GM12878 (cell line): ENCODE results near the gene SNRPA. TPM values are rescaled to one million over a fixed set of nuclear protein-coding genes. Genes with fewer than 3 reads are reported as not detected.

Experiments
- ATAC-seq: fragments of 200-7000 bp; cut with Tn5 transposase; 3 replicates; pipeline ENCODE4 v1.9.1; 2020; ENCODE audit warnings: mild to moderate bottlenecking, moderate library complexity
- BruUV-seq: library from RNA; stranded (reverse); fragments of 400-500 nt; replicated peaks from 2 replicates; lab custom pipeline; 2021; lab: Mats Ljungman, UMichigan
- CTCF ChIA-PET: fragments of 300-600 bp; sonication (Branson Sonifier 250); formaldehyde crosslinking; extraction: SDS; loops from one replicate; lab custom pipeline; 2021; ENCODE audit warnings: inconsistent platforms; lab: Yijun Ruan, JAX
- POLR2A ChIA-PET: fragments of 350-600 bp; formaldehyde crosslinking; extraction: SDS; loops from one replicate; lab custom pipeline; 2021; ENCODE audit warnings: inconsistent platforms; lab: Charles Lee
- RAD21 ChIA-PET: fragments of 300-600 bp; sonication (Branson Sonifier 250); formaldehyde crosslinking; loops from one replicate; lab custom pipeline; 2023; ENCODE audit warnings: antibody characterized with exemption; ENCODE audit not compliant: unreplicated experiment; lab: Charles Lee
- SMC1A ChIA-PET: fragments of 300-600 bp; sonication (Branson Sonifier 250); formaldehyde crosslinking; loops from one replicate; lab custom pipeline; 2023; ENCODE audit not compliant: unreplicated experiment, uncharacterized antibody; lab: Charles Lee
- DNase-seq: peaks from one replicate; pipeline ENCODE4 v3.0.0-alpha.2; 2011; ENCODE audit warnings: low read depth, low spot score
- FAIRE-seq: peaks from 3 replicates; lab custom pipeline; 2011; peaks lifted over from hg19 to GRCh38; lab: Jason Lieb, UNC
- H2AFZ ChIP-seq: 2 replicates; pipeline ENCODE4 v1.6.0; 2011; ENCODE audit warnings: low read depth, low read length, control low read depth; ENCODE audit not compliant: control insufficient read depth
- H3K27ac ChIP-seq: 2 replicates; pipeline ENCODE4 v1.5.1; 2011; ENCODE audit warnings: control low read depth; ENCODE audit not compliant: control insufficient read depth, insufficient read depth
- H3K27me3 ChIP-seq, 2 experiments: replicated peaks in 1 of 2; 2 replicates each; pipeline versions ENCODE4 v1.6.0 to v1.6.1; 2011; ENCODE audit warnings: low read length in 1 of 2; ENCODE audit not compliant: control insufficient read depth in 2 of 2, insufficient read depth in 2 of 2
- H3K36me3 ChIP-seq, 2 experiments: 2 replicates each; pipeline ENCODE4 v1.5.1; 2011; ENCODE audit warnings: low read length in 1 of 2; ENCODE audit not compliant: control insufficient read depth in 2 of 2, insufficient read depth in 2 of 2
- H3K4me1 ChIP-seq: 2 replicates; pipeline ENCODE4 v1.6.1; 2011; ENCODE audit warnings: mild to moderate bottlenecking, low read length, moderate library complexity, mixed read lengths; ENCODE audit not compliant: control insufficient read depth, insufficient read depth
- H3K4me2 ChIP-seq: 2 replicates; pipeline ENCODE4 v1.6.0; 2011; ENCODE audit warnings: control low read depth; ENCODE audit not compliant: control insufficient read depth, insufficient read depth
- H3K4me3 ChIP-seq: fragments of 200-600 bp; sonication (generic); 2 replicates; pipeline ENCODE4 v1.5.1; 2016
- H3K79me2 ChIP-seq: 2 replicates; pipeline ENCODE4 v1.6.0; 2011; ENCODE audit warnings: low read length; ENCODE audit not compliant: control insufficient read depth, insufficient read depth
- H3K9ac ChIP-seq: 2 replicates; pipeline ENCODE4 v1.8.0; 2011; ENCODE audit warnings: low read length, control low read depth, mixed read lengths; ENCODE audit not compliant: control insufficient read depth, insufficient read depth
- H3K9me3 ChIP-seq: replicated peaks from 3 replicates; pipeline ENCODE4 v1.5.1; 2011; ENCODE audit warnings: mild to moderate bottlenecking, low read length; ENCODE audit not compliant: control insufficient read depth, insufficient read depth
- H4K20me1 ChIP-seq: 2 replicates; pipeline ENCODE4 v1.6.0; 2011; ENCODE audit not compliant: control insufficient read depth, insufficient read depth
- CBFB ChIP-seq: IDR thresholded peaks from 2 replicates; pipeline ENCODE4 v1.6.1; 2016; ENCODE audit warnings: antibody characterized with exemption, low read depth
- EGR1 ChIP-seq, 2 experiments: IDR thresholded peaks; 1 replicate in 1 of 2; 2 replicates in 1 of 2; pipeline ENCODE4 v1.6.1; 2011 to 2012; ENCODE audit warnings: low read depth in 2 of 2, low read length in 2 of 2, borderline replicate concordance in 1 of 2, mild to moderate bottlenecking in 1 of 2, moderate library complexity in 1 of 2
- FOXM1 ChIP-seq: IDR thresholded peaks from 2 replicates; pipeline ENCODE4 v1.6.1; 2012; ENCODE audit warnings: low read depth, mild to moderate bottlenecking, inconsistent platforms, low read length, moderate library complexity
- IRF4 ChIP-seq: IDR thresholded peaks from 2 replicates; pipeline ENCODE4 v1.6.1; 2011; ENCODE audit warnings: low read depth, low read length
- NFXL1 ChIP-seq: fragments of 450-650 bp; IDR thresholded peaks from 2 replicates; pipeline ENCODE4 v1.6.1; 2017; ENCODE audit warnings: antibody characterized with exemption, mild to moderate bottlenecking, borderline replicate concordance
- NRF1 ChIP-seq: conservative IDR thresholded peaks from 2 replicates; pipeline ENCODE4 v1.6.1; 2011; ENCODE audit warnings: mild to moderate bottlenecking, low read depth, low read length, improper control_type of control experiment
- POLR2A ChIP-seq: IDR thresholded peaks from 2 replicates; pipeline ENCODE4 v1.6.1; 2011; ENCODE audit warnings: low read depth, mild to moderate bottlenecking, low read length
- RB1 ChIP-seq: fragments of 450-650 bp; formaldehyde crosslinking; IDR thresholded peaks from 2 replicates; pipeline ENCODE4 v1.6.1; 2017; ENCODE audit warnings: mild to moderate bottlenecking, borderline replicate concordance
- STAT3 ChIP-seq: IDR thresholded peaks from 2 replicates; pipeline ENCODE4 v1.6.1; 2011; ENCODE audit warnings: low read depth, low read length, improper control_type of control experiment
- WGBS: methylation state at CpG from one replicate; pipeline ENCODE4 v1.1.6; 2016; ENCODE audit warnings: low lambda C conversion rate; ENCODE audit not compliant: insufficient replicate concordance, insufficient coverage; ENCODE audit errors: missing lambda C conversion rate; 5-methylcytosine and 5-hydroxymethylcytosine counted together
- in situ Hi-C: fragments of 300-500 bp; cut with MboI; formaldehyde crosslinking; loops from 9 replicates; pipeline ENCODE4 v1.14.3; 2018; ENCODE audit warnings: mixed read lengths
- intact Hi-C: fragments of 100-400 bp; cut with micrococcal nuclease; formaldehyde crosslinking; loops from one replicate; pipeline ENCODE4 v1.14.2; 2022; ENCODE audit not compliant: unreplicated experiment
- polyA plus RNA-seq, 11 experiments: library from polyadenylated mRNA; depleted of rRNA in 4 of 11; unstranded in 6 of 11; stranded (reverse) in 5 of 11; fragments of >200 nt; fragmentation: Nextera tagmentation in 4 of 11; fragmentation: Illumina TruSeq in 1 of 11; extraction: Ambion mirVana in 4 of 11; extraction: Trizol in 1 of 11; gene quantifications; 1 replicate in 1 of 11; 2 replicates in 10 of 11; pipeline versions ENCODE4 v1.2.1 to v1.2.3, GENCODE V29; 2011 to 2016; ENCODE audit warnings: inconsistent platforms in 2 of 11, missing spikeins in 2 of 11, low read depth in 1 of 11
- total RNA-seq, 4 experiments: library from RNA; depleted of rRNA in 3 of 4; stranded (reverse); fragments of >200 nt in 3 of 4; fragmentation: Illumina TruSeq in 1 of 4; extraction: Trizol in 1 of 4; gene quantifications; 2 replicates each; pipeline versions ENCODE4 v1.2.1 to v1.2.3, GENCODE V29; 2013 to 2021
- TF ChIP-seq, protein P1 (sequence below): IDR thresholded peaks from 2 replicates; pipeline ENCODE4 v1.6.1; 2012; ENCODE audit warnings: improper control_type of control experiment, low read depth, low read length; ENCODE audit not compliant: insufficient replicate concordance
- TF ChIP-seq, protein P2 (sequence below): fragments of 450-650 bp; IDR thresholded peaks from 2 replicates; pipeline ENCODE4 v1.6.1; 2017; ENCODE audit warnings: mild to moderate bottlenecking
- TF ChIP-seq, protein P3 (sequence below): fragments of 450-650 bp; IDR thresholded peaks from 2 replicates; pipeline ENCODE4 v1.6.1; 2017; ENCODE audit warnings: mild to moderate bottlenecking, low read depth, inconsistent platforms; ENCODE audit not compliant: poor library complexity, severe bottlenecking
- TF ChIP-seq, protein P4 (sequence below): IDR thresholded peaks from 2 replicates; pipeline ENCODE4 v1.6.1; 2012; ENCODE audit warnings: low read depth, low read length, improper control_type of control experiment

SNRPA gene
- total and polyA plus RNA-seq, 10 of the 15 experiments (the other 5 are each of a cell fraction or from before 2014, with no cell fraction given) = 14.8 to 299 (median 202) TPM

DNA sequence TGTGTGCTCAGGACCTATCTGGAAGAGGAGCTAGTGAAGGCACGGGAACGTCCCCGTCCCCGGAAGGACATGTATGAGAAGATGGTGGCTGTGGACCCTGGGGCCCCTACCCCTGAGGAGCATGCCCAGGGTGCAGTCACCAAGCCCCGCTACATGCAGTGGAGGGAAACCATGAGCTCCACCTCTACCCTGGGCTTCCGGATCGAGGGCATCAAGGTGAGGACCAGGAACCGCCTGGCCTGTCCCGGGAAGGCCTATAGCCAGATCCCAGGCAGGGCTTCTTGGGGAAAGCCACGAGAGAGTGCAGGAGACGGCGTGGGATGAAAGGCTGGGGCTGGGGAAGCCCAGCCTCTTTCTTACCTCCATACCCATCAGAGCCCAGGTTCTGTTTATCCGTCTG lies 17.9 kb upstream of the SNRPA start:
- ChIA-PET RAD21 (no interaction called here), POLR2A (interaction anchor here (1.1 kb wide), 1 partner anchor 21 kb away, joined by 5 read pairs; no protein-coding TSS in a partner anchor), SMC1A (no interaction called here), CTCF (interaction anchor here (0.8 to 2.5 kb wide), 3 partner anchors 12 to 86 kb away, joined by 3 to 9 read pairs (median 3); no protein-coding TSS in a partner anchor)
- intact Hi-C loops = no loop called here
- no peak for FAIRE-seq
- no peaks in the 10 kb centered on the region for H4K20me1 ChIP-seq
- no peak for ATAC-seq
- H2AFZ ChIP-seq = no peak overlapping the region
- no peak overlapping the region for H3K4me3 ChIP-seq
- no peak overlapping the region for H3K9ac ChIP-seq
- H3K27me3 ChIP-seq = no peaks in the 10 kb centered on the region
- no peak overlapping the region for H3K27ac ChIP-seq
- no peak overlapping the region for H3K4me2 ChIP-seq
- no peaks in the 10 kb centered on the region for H3K4me1 ChIP-seq
- 89% methylated on average over 13 of the region's 13 CpGs for WGBS
- in situ Hi-C loops = no loop called here
- BruUV-seq = no TSS peak
- no peaks in the 10 kb centered on the region for H3K79me2 ChIP-seq
- no peaks in the 10 kb centered on the region for H3K9me3 ChIP-seq
- DNase-seq = no peak
- H3K36me3 ChIP-seq = peaks cover 1 to 3% of the 10 kb centered on the region in 2 experiments; a peak in 3 of 4 replicates
- TF ChIP-seq, protein P1, sequence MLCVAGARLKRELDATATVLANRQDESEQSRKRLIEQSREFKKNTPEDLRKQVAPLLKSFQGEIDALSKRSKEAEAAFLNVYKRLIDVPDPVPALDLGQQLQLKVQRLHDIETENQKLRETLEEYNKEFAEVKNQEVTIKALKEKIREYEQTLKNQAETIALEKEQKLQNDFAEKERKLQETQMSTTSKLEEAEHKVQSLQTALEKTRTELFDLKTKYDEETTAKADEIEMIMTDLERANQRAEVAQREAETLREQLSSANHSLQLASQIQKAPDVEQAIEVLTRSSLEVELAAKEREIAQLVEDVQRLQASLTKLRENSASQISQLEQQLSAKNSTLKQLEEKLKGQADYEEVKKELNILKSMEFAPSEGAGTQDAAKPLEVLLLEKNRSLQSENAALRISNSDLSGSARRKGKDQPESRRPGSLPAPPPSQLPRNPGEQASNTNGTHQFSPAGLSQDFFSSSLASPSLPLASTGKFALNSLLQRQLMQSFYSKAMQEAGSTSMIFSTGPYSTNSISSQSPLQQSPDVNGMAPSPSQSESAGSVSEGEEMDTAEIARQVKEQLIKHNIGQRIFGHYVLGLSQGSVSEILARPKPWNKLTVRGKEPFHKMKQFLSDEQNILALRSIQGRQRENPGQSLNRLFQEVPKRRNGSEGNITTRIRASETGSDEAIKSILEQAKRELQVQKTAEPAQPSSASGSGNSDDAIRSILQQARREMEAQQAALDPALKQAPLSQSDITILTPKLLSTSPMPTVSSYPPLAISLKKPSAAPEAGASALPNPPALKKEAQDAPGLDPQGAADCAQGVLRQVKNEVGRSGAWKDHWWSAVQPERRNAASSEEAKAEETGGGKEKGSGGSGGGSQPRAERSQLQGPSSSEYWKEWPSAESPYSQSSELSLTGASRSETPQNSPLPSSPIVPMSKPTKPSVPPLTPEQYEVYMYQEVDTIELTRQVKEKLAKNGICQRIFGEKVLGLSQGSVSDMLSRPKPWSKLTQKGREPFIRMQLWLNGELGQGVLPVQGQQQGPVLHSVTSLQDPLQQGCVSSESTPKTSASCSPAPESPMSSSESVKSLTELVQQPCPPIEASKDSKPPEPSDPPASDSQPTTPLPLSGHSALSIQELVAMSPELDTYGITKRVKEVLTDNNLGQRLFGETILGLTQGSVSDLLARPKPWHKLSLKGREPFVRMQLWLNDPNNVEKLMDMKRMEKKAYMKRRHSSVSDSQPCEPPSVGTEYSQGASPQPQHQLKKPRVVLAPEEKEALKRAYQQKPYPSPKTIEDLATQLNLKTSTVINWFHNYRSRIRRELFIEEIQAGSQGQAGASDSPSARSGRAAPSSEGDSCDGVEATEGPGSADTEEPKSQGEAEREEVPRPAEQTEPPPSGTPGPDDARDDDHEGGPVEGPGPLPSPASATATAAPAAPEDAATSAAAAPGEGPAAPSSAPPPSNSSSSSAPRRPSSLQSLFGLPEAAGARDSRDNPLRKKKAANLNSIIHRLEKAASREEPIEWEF = no peak
- no peak for TF ChIP-seq NFXL1
- no peak for TF ChIP-seq CBFB
- no peak for TF ChIP-seq IRF4
- no peak for TF ChIP-seq FOXM1
- TF ChIP-seq EGR1 (IDR thresholded peaks at IDR 0.05; ENCODE audit: borderline replicate concordance in 1 of 2, low read depth in 2 of 2, low read length in 2 of 2) = no peak
- TF ChIP-seq POLR2A = no peak
- no peak for TF ChIP-seq NRF1
- no peak for TF ChIP-seq RB1
- TF ChIP-seq, protein P2, sequence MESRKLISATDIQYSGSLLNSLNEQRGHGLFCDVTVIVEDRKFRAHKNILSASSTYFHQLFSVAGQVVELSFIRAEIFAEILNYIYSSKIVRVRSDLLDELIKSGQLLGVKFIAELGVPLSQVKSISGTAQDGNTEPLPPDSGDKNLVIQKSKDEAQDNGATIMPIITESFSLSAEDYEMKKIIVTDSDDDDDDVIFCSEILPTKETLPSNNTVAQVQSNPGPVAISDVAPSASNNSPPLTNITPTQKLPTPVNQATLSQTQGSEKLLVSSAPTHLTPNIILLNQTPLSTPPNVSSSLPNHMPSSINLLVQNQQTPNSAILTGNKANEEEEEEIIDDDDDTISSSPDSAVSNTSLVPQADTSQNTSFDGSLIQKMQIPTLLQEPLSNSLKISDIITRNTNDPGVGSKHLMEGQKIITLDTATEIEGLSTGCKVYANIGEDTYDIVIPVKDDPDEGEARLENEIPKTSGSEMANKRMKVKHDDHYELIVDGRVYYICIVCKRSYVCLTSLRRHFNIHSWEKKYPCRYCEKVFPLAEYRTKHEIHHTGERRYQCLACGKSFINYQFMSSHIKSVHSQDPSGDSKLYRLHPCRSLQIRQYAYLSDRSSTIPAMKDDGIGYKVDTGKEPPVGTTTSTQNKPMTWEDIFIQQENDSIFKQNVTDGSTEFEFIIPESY = no peak
- no peak for TF ChIP-seq STAT3
- TF ChIP-seq, protein P3, sequence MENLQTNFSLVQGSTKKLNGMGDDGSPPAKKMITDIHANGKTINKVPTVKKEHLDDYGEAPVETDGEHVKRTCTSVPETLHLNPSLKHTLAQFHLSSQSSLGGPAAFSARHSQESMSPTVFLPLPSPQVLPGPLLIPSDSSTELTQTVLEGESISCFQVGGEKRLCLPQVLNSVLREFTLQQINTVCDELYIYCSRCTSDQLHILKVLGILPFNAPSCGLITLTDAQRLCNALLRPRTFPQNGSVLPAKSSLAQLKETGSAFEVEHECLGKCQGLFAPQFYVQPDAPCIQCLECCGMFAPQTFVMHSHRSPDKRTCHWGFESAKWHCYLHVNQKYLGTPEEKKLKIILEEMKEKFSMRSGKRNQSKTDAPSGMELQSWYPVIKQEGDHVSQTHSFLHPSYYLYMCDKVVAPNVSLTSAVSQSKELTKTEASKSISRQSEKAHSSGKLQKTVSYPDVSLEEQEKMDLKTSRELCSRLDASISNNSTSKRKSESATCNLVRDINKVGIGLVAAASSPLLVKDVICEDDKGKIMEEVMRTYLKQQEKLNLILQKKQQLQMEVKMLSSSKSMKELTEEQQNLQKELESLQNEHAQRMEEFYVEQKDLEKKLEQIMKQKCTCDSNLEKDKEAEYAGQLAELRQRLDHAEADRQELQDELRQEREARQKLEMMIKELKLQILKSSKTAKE = no peak
- TF ChIP-seq, protein P4, sequence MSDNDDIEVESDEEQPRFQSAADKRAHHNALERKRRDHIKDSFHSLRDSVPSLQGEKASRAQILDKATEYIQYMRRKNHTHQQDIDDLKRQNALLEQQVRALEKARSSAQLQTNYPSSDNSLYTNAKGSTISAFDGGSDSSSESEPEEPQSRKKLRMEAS = no peak
